GM12878 (cell line): Measurements from ENCODE around the gene HK1. TPM values are rescaled to one million over a fixed set of nuclear protein-coding genes. Genes with fewer than 3 reads are reported as not detected.

ENCODE experiments used
- E2F8 ChIP-seq: fragments of 450-650 bp; IDR thresholded peaks from 2 replicates; pipeline ENCODE4 v1.6.1; 2018; ENCODE audit warnings: mild to moderate bottlenecking, low read depth, moderate library complexity; ENCODE audit not compliant: partially characterized antibody
- IKZF2 ChIP-seq, 2 experiments: fragments of 450-650 bp; IDR thresholded peaks; 2 replicates each; pipeline ENCODE4 v1.6.1; 2017; ENCODE audit warnings: mild to moderate bottlenecking in 2 of 2, moderate library complexity in 2 of 2
- MEF2B ChIP-seq: fragments of 450-650 bp; IDR thresholded peaks from 2 replicates; pipeline ENCODE4 v1.6.1; 2018; ENCODE audit warnings: mild to moderate bottlenecking, moderate library complexity; ENCODE audit not compliant: partially characterized antibody, poor library complexity, severe bottlenecking
- MLLT1 ChIP-seq: fragments of 450-650 bp; IDR thresholded peaks from 2 replicates; pipeline ENCODE4 v1.6.1; 2016; ENCODE audit warnings: mild to moderate bottlenecking
- NBN ChIP-seq: fragments of 450-650 bp; IDR thresholded peaks from 2 replicates; pipeline ENCODE4 v1.6.1; 2016
- NFXL1 ChIP-seq: fragments of 450-650 bp; IDR thresholded peaks from 2 replicates; pipeline ENCODE4 v1.6.1; 2017; ENCODE audit warnings: antibody characterized with exemption, mild to moderate bottlenecking, borderline replicate concordance
- NKRF ChIP-seq: fragments of 450-650 bp; conservative IDR thresholded peaks from 2 replicates; pipeline ENCODE4 v1.6.1; 2017; ENCODE audit warnings: mild to moderate bottlenecking, moderate library complexity
- NR2C1 ChIP-seq: fragments of 450-650 bp; IDR thresholded peaks from 2 replicates; pipeline ENCODE4 v1.6.1; 2017; ENCODE audit warnings: antibody characterized with exemption, mild to moderate bottlenecking, moderate library complexity
- NRF1 ChIP-seq: conservative IDR thresholded peaks from 2 replicates; pipeline ENCODE4 v1.6.1; 2011; ENCODE audit warnings: mild to moderate bottlenecking, low read depth, low read length, improper control_type of control experiment
- PAX8 ChIP-seq: fragments of 450-650 bp; IDR thresholded peaks from 2 replicates; pipeline ENCODE4 v1.6.1; 2017; ENCODE audit warnings: mild to moderate bottlenecking, moderate library complexity
- SIN3A ChIP-seq: IDR thresholded peaks from 2 replicates; pipeline ENCODE4 v1.6.1; 2012; ENCODE audit warnings: low read depth, low read length, improper control_type of control experiment
- SMARCA5 ChIP-seq: fragments of 450-650 bp; IDR thresholded peaks from 2 replicates; pipeline ENCODE4 v1.6.1; 2017; ENCODE audit warnings: mild to moderate bottlenecking
- SUZ12 ChIP-seq: fragments of 200-600 bp; sonication (generic); IDR thresholded peaks from one replicate; pipeline ENCODE4 v1.6.1; 2018; ENCODE audit warnings: antibody characterized with exemption, mild to moderate bottlenecking; ENCODE audit not compliant: unreplicated experiment
- WRNIP1 ChIP-seq: IDR thresholded peaks from 2 replicates; pipeline ENCODE4 v1.6.1; 2011; ENCODE audit warnings: low read depth, low read length, improper control_type of control experiment, borderline replicate concordance
- ZSCAN29 ChIP-seq: fragments of 450-650 bp; IDR thresholded peaks from 2 replicates; pipeline ENCODE4 v1.6.1; 2017; ENCODE audit warnings: mild to moderate bottlenecking, moderate library complexity
- polyA plus RNA-seq, 11 experiments: library from polyadenylated mRNA; depleted of rRNA in 4 of 11; unstranded in 6 of 11; stranded (reverse) in 5 of 11; fragments of >200 nt; fragmentation: Nextera tagmentation in 4 of 11; fragmentation: Illumina TruSeq in 1 of 11; extraction: Ambion mirVana in 4 of 11; extraction: Trizol in 1 of 11; gene quantifications; 1 replicate in 1 of 11; 2 replicates in 10 of 11; pipeline versions ENCODE4 v1.2.1 to v1.2.3, GENCODE V29; 2011 to 2016; ENCODE audit warnings: inconsistent platforms in 2 of 11, missing spikeins in 2 of 11, low read depth in 1 of 11
- total RNA-seq, 4 experiments: library from RNA; depleted of rRNA in 3 of 4; stranded (reverse); fragments of >200 nt in 3 of 4; fragmentation: Illumina TruSeq in 1 of 4; extraction: Trizol in 1 of 4; gene quantifications; 2 replicates each; pipeline versions ENCODE4 v1.2.1 to v1.2.3, GENCODE V29; 2013 to 2021
- TF ChIP-seq, protein P1 (sequence below): fragments of 450-650 bp; IDR thresholded peaks from 2 replicates; pipeline ENCODE4 v1.6.1; 2016; ENCODE audit warnings: mild to moderate bottlenecking
- TF ChIP-seq, protein P2 (sequence below): fragments of 450-650 bp; IDR thresholded peaks from 2 replicates; pipeline ENCODE4 v1.6.1; 2017; ENCODE audit warnings: mild to moderate bottlenecking
- TF ChIP-seq, protein P3 (sequence below): fragments of 450-650 bp; IDR thresholded peaks from 2 replicates; pipeline ENCODE4 v1.6.1; 2017; ENCODE audit warnings: low read depth, mild to moderate bottlenecking, moderate library complexity

The HK1 gene
- total and polyA plus RNA-seq, 10 of the 15 experiments (the other 5 are each of a cell fraction or from before 2014, with no cell fraction given), result 3.4 to 77.3 (median 46.6) TPM

DNA sequence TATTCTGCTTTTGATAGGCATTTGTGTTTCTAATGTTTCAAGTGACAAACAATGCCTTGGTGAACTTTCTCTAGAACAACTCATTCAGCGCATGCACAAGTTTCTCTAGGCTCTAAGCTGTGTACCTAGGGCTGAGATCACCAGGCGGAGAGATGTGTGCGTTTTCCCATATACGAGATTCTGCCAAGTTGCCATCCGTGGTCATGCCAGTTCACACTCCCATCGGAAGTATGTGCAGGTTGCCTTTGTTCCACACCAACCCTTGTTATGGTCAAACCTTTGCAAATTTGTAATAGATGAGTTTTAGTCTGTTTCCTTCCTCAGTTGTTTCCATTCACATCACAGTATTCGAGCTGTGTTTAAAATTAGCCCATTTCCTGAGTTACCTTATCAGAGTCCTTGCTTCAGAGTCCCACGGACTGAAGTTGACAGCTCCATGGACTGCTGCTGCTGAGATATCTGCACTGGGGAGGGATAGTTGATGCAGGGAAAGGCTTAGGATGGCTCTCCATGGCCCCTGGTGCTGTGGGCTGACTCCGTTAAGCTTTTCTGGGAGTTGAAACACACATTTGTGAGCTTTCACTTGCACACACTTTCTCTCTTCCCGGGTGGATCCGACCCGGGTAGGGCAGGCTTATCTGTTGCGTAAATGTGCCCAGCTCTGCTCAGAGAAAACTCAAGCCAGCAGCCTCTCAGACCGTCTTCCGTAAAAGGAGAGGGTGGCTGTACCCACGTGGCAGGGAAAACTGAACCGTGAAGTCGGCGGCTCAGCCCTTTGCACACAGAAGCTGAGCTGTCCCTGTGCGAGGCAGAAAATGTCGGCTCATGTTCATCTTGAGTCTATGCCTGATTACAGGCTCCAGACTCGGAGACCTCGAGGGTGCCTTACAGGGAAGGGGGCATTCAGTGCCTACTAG lies 49.4 kb downstream of the HK1 start (continued):
- TF ChIP-seq MEF2B (no peak), SUZ12 (no peak), SIN3A (no peak), WRNIP1 (no peak), MLLT1 (0 out of 2 replicates have a peak, but pooled peaks have one; percentile 16), SMARCA5 (no peak), ZSCAN29 (no peak), NKRF (no peak), E2F8 (no peak), NBN (no peak), NRF1 (no peak), PAX8 (no peak), NR2C1 (no peak), IKZF2 (IDR thresholded peaks at IDR 0.05) (no peak), NFXL1 (no peak)
- TF ChIP-seq, protein P1, sequence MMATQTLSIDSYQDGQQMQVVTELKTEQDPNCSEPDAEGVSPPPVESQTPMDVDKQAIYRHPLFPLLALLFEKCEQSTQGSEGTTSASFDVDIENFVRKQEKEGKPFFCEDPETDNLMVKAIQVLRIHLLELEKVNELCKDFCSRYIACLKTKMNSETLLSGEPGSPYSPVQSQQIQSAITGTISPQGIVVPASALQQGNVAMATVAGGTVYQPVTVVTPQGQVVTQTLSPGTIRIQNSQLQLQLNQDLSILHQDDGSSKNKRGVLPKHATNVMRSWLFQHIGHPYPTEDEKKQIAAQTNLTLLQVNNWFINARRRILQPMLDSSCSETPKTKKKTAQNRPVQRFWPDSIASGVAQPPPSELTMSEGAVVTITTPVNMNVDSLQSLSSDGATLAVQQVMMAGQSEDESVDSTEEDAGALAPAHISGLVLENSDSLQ, result no peak
- TF ChIP-seq, protein P2, sequence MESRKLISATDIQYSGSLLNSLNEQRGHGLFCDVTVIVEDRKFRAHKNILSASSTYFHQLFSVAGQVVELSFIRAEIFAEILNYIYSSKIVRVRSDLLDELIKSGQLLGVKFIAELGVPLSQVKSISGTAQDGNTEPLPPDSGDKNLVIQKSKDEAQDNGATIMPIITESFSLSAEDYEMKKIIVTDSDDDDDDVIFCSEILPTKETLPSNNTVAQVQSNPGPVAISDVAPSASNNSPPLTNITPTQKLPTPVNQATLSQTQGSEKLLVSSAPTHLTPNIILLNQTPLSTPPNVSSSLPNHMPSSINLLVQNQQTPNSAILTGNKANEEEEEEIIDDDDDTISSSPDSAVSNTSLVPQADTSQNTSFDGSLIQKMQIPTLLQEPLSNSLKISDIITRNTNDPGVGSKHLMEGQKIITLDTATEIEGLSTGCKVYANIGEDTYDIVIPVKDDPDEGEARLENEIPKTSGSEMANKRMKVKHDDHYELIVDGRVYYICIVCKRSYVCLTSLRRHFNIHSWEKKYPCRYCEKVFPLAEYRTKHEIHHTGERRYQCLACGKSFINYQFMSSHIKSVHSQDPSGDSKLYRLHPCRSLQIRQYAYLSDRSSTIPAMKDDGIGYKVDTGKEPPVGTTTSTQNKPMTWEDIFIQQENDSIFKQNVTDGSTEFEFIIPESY, result no peak
- TF ChIP-seq, protein P3, sequence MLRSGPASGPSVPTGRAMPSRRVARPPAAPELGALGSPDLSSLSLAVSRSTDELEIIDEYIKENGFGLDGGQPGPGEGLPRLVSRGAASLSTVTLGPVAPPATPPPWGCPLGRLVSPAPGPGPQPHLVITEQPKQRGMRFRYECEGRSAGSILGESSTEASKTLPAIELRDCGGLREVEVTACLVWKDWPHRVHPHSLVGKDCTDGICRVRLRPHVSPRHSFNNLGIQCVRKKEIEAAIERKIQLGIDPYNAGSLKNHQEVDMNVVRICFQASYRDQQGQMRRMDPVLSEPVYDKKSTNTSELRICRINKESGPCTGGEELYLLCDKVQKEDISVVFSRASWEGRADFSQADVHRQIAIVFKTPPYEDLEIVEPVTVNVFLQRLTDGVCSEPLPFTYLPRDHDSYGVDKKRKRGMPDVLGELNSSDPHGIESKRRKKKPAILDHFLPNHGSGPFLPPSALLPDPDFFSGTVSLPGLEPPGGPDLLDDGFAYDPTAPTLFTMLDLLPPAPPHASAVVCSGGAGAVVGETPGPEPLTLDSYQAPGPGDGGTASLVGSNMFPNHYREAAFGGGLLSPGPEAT, result no peak; the same call in 1 of the 2 replicates
